KMS-11 (cell line): Measurements from ENCODE around the gene ATP8A2.

Experiments used
- H2AFZ ChIP-seq: fragments of 200-600 bp; sonication (generic); 2 replicates; pipeline ENCODE4 v1.6.1; 2016; ENCODE audit warnings: antibody characterized with exemption, mixed run types, low read depth
- H3K27ac ChIP-seq: fragments of 200-600 bp; sonication (generic); 2 replicates; pipeline ENCODE4 v1.6.1; 2016; ENCODE audit warnings: mild to moderate bottlenecking, mixed run types
- H3K27me3 ChIP-seq: fragments of 200-600 bp; sonication (generic); 2 replicates; pipeline ENCODE4 v1.6.1; 2017; ENCODE audit warnings: mild to moderate bottlenecking, low read depth, mixed run types, moderate library complexity; ENCODE audit not compliant: insufficient read depth
- H3K36me3 ChIP-seq: fragments of 200-600 bp; sonication (generic); 2 replicates; pipeline ENCODE4 v1.6.1; 2017; ENCODE audit warnings: mild to moderate bottlenecking, mixed run types; ENCODE audit not compliant: insufficient read depth
- H3K4me1 ChIP-seq: fragments of 200-600 bp; sonication (generic); 2 replicates; pipeline ENCODE4 v1.6.1; 2016; ENCODE audit warnings: mild to moderate bottlenecking, low read depth, mixed run types; ENCODE audit not compliant: poor library complexity, severe bottlenecking
- H3K4me2 ChIP-seq: fragments of 200-600 bp; sonication (generic); 2 replicates; pipeline ENCODE4 v1.7.0; 2016; ENCODE audit warnings: mild to moderate bottlenecking, mixed run types
- H3K4me3 ChIP-seq: fragments of 200-600 bp; sonication (generic); IDR thresholded peaks from 2 replicates; pipeline ENCODE4 v1.6.1; 2017; ENCODE audit warnings: low read depth, low read length, mixed read lengths; ENCODE audit not compliant: insufficient read depth
- H3K79me2 ChIP-seq: fragments of 200-600 bp; sonication (generic); 2 replicates; pipeline ENCODE4 v1.6.1; 2016; ENCODE audit warnings: low read depth, mixed run types; ENCODE audit not compliant: insufficient read depth
- H3K9ac ChIP-seq: fragments of 200-600 bp; sonication (generic); 2 replicates; pipeline ENCODE4 v1.6.1; 2016; ENCODE audit warnings: mild to moderate bottlenecking, mixed run types
- H4K20me1 ChIP-seq: fragments of 200-600 bp; sonication (generic); 2 replicates; pipeline ENCODE4 v1.6.1; 2016; ENCODE audit warnings: mild to moderate bottlenecking, mixed run types; ENCODE audit not compliant: insufficient read depth
- TF ChIP-seq, protein P1 (sequence below): fragments of 200-600 bp; sonication (generic); conservative IDR thresholded peaks from 2 replicates; pipeline ENCODE4 v1.6.1; 2017; ENCODE audit warnings: low read depth, mild to moderate bottlenecking, antibody characterized with exemption, low read length, moderate library complexity, mixed read lengths

ATP8A2 gene

DNA sequence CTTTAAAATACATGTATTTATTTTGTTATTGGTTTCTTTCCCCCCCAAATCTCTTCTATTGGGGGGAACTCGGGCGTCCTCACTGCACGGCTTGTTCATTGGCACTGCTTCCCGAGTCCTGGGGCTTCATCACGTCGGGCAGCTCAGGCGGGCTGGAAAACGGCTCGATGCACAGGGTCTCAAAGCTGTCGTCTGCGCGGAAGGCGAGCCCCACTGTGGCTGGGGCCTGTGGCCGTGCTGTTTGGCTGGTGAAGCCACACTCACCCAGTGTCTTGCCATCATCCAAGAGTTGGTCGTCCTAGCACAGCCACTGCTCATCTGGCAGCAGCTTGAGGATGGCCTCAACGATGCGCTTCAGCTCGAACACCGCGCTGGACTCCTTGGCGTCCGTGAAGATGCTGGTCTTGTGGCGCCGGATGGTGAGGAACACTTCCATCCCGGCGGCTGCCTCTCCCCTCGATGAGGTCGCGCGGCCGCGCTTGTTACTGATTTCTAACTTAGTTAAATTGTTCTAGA is 6.0 kb upstream of the ATP8A2 start:
- Histone ChIP-seq H3K4me1 (no peaks in the 10 kb centered on the region), H3K79me2 (no peaks in the 10 kb centered on the region), H3K4me3 (no peak overlapping the region), H3K9ac (no peak overlapping the region), H3K4me2 (no peak overlapping the region), H3K27ac (no peak overlapping the region), H3K27me3 (no peaks in the 10 kb centered on the region), H2AFZ (no peak overlapping the region), H4K20me1 (no peaks in the 10 kb centered on the region), H3K36me3 (no peaks in the 10 kb centered on the region)
- TF ChIP-seq, protein P1, sequence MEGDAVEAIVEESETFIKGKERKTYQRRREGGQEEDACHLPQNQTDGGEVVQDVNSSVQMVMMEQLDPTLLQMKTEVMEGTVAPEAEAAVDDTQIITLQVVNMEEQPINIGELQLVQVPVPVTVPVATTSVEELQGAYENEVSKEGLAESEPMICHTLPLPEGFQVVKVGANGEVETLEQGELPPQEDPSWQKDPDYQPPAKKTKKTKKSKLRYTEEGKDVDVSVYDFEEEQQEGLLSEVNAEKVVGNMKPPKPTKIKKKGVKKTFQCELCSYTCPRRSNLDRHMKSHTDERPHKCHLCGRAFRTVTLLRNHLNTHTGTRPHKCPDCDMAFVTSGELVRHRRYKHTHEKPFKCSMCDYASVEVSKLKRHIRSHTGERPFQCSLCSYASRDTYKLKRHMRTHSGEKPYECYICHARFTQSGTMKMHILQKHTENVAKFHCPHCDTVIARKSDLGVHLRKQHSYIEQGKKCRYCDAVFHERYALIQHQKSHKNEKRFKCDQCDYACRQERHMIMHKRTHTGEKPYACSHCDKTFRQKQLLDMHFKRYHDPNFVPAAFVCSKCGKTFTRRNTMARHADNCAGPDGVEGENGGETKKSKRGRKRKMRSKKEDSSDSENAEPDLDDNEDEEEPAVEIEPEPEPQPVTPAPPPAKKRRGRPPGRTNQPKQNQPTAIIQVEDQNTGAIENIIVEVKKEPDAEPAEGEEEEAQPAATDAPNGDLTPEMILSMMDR, result no peak

DNA sequence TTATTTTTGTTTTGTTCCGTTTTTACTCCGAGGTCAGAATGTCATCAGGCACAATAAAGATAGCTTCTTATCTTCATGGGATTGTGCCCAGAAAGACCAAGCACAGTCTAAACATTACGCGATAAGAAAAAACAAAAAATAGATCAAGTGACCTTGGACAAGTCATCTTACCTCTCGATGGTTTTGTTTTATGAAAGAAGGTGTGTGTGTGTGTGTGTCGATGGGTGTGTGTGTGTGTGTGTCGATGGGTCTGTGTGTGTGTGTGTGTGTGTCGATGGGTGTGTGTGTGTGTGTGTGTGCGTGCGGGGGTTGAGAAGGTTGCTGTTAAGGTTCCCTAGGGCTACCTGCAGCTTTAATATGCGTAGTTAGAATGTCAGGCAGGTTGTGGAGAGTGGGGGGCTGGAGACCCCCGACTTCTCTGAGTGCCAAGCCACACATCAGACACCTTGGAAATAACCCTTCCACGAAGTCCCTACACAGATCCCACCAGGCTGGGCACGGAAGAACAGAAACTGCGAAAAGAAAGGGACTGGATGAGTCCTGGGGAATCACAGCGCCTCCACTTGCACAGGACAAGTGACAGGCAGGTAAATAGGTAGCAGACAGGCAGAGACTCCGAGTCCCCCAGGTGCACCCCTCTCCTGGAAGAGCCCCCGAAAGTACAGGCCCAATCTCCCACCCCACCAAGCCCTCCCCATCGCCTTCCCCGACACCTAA is 458 bp upstream of the ATP8A2 start:
- H3K79me2 ChIP-seq, result no peaks in the 10 kb centered on the region
- H4K20me1 ChIP-seq, result no peaks in the 10 kb centered on the region
- TF ChIP-seq, protein P1, result no peak
- H3K27me3 ChIP-seq, result no peaks in the 10 kb centered on the region
- H3K9ac ChIP-seq, result no peak overlapping the region
- H2AFZ ChIP-seq, result no peak overlapping the region
- H3K4me1 ChIP-seq, result no peaks in the 10 kb centered on the region
- H3K4me3 ChIP-seq, result no peak overlapping the region
- H3K4me2 ChIP-seq, result no peak overlapping the region
- H3K27ac ChIP-seq, result no peak overlapping the region
- no peaks in the 10 kb centered on the region for H3K36me3 ChIP-seq

DNA sequence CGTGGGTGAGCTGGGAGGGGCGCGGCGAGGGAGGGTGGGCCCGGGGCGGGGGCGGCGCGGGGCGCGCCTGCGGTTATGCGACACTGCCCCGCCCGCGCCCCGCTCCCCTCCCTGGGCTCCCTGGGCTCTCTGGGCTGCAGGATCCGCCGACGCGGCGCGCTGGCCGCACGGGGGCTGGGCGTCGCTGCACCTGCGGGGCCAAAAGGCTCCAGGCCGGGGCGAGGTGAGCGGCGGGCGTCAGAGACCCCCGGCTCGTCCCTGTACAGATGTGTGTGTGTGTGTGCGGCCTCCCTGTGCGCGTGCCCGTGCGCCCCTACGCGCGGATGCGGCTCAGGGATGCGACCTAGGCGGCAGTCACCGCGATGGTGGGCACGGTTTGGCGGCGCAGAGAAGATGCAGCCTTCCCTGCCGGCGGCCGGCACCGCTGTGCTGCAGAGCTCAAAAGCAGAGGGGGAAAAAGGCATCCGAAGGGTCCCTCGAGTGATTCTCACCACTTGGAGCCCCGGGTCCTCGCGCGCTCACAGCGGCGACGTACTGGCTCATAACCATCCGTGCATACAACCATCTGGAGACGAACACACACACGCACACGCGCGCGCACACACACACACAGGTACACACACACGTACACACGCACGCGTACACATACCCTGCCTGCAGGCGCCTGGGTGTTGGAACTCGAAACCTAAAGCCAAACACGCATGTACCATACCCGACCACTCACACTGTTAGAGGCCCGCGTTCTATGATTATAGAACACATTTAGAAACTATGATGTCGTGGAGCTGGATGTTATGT is 709 bp downstream of the ATP8A2 start:
- Histone ChIP-seq H3K4me2 (no peak overlapping the region), H3K4me3 (no peak overlapping the region), H3K4me1 (no peaks in the 10 kb centered on the region), H3K79me2 (no peaks in the 10 kb centered on the region), H3K27me3 (no peaks in the 10 kb centered on the region), H3K9ac (no peak overlapping the region), H3K27ac (no peak overlapping the region), H4K20me1 (no peaks in the 10 kb centered on the region), H3K36me3 (no peaks in the 10 kb centered on the region), H2AFZ (no peak overlapping the region)
- TF ChIP-seq, protein P1, result no peak

DNA sequence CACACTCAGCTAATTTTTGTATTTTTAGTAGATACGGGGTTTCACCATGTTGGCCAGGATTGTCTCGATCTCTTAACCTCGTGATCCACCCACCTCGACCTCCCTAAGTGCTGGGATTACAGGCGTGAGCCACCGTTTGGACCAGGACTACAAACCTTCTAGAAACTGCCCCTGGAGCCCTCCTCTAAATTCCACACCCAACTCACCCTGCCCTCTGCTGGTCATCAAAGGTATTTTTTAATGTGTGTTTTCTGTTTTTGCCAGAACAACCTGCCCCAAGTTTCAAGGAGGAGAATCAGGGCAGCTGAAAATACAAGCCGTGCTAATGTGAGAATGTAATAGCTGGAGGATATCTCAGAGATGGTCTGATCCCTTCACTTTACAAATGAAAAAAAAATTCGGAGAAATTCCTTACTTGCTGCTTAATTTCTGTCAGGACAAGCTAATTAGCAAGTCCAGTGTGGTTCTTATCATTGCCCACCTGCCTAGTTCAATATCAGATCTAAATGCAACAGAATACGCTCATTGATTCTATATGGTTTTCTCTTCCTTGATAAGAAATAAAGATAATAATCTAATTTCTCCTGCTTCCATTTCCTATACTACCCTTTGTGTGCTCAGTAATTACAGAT is 4.1 kb downstream of the ATP8A2 start:
- no peak overlapping the region for H3K27ac ChIP-seq
- TF ChIP-seq, protein P1, result peak; percentile 72
- no peaks in the 10 kb centered on the region for H3K79me2 ChIP-seq
- no peak overlapping the region for H3K4me3 ChIP-seq
- H2AFZ ChIP-seq, result peak overlapping the region; percentile 47; the same call in 1 of the 2 replicates
- H3K36me3 ChIP-seq, result no peaks in the 10 kb centered on the region
- no peak overlapping the region for H3K9ac ChIP-seq
- no peaks in the 10 kb centered on the region for H4K20me1 ChIP-seq
- no peaks in the 10 kb centered on the region for H3K27me3 ChIP-seq
- no peak overlapping the region for H3K4me2 ChIP-seq
- no peaks in the 10 kb centered on the region for H3K4me1 ChIP-seq
